ENCODE measurements around the gene MINK1.

MINK1 gene

GRCh38 chr17:4833178-4833940 is at the start of gene MINK1:
MINK1 (plus strand) TSS chr17:4833340; CDS start chr17:4833584, 244 bp downstream.
- DNase-seq = peak; percentile 89 to 93

GRCh38 chr17:4785311-4786105 is 47.6 kb upstream of the MINK1 start:
- peak; percentile 41 to 44 for DNase-seq

- DNase-seq = peak in 1 of 2 experiments; percentile 39
These were observed 47.0 kb upstream of the MINK1 start, which contains the start of gene VMO1 for GRCh38 chr17:4786106-4786511. VMO1 (minus strand) TSS chr17:4786364; CDS start chr17:4786352, 12 bp downstream.

GRCh38 chr17:4786516-4786915 is 46.6 kb upstream of the MINK1 start:
- no peak for DNase-seq

GRCh38 chr17:4788159-4788806 is 44.9 kb upstream of the MINK1 start:
- DNase-seq = no peak

GRCh38 chr17:4788807-4789700 is 44.1 kb upstream of the MINK1 start, which contains the start of gene GLTPD2:
GLTPD2 (plus strand) TSS chr17:4788964; CDS start chr17:4789012, 48 bp downstream.
- DNase-seq = no peak

- no peak for DNase-seq
These were observed 43.5 kb upstream of the MINK1 start for GRCh38 chr17:4789701-4789950.

GRCh38 chr17:4789951-4790704 is 43.0 kb upstream of the MINK1 start:
- DNase-seq = peak; percentile 86 to 91

GRCh38 chr17:4790705-4791088 is 42.4 kb upstream of the MINK1 start:
- no peak for DNase-seq

GRCh38 chr17:4795168-4795567 is 38.0 kb upstream of the MINK1 start:
- DNase-seq = no peak

GRCh38 chr17:4796552-4796920 is 36.6 kb upstream of the MINK1 start:
- DNase-seq = peak; percentile 62 to 64

- peak in 1 of 2 experiments; percentile 21 for DNase-seq
These were observed 32.5 kb upstream of the MINK1 start for GRCh38 chr17:4800462-4801196.

GRCh38 chr17:4802228-4802627 is 30.9 kb upstream of the MINK1 start, which contains the start of gene C17orf114:
C17orf114 (minus strand) TSS chr17:4802328.
- no peak for DNase-seq

GRCh38 chr17:4806456-4806776 is 26.7 kb upstream of the MINK1 start:
- DNase-seq = no peak

GRCh38 chr17:4806777-4807604 is 26.1 kb upstream of the MINK1 start, which contains the start of gene PLD2:
PLD2 (plus strand) TSS chr17:4807152; CDS start chr17:4807773, 621 bp downstream.
- DNase-seq = peak; percentile 91 to 93

GRCh38 chr17:4807605-4808377 is 25.3 kb upstream of the MINK1 start:
- DNase-seq = no peak

- DNase-seq = no peak
These were observed 24.8 kb upstream of the MINK1 start for GRCh38 chr17:4808378-4808767.

- DNase-seq = no peak
These were observed 22.3 kb upstream of the MINK1 start for GRCh38 chr17:4810696-4811290.

GRCh38 chr17:4811471-4811870 is 21.7 kb upstream of the MINK1 start:
- no peak for DNase-seq

Data from activated T-cell treated with anti-CD3 and anti-CD28 coated beads, Interleukin-2, amount 50 U/mL, for 48 hours (primary cell).